HCT116 (cell line): ENCODE results near the gene RIBC2.

Experiments used
- POLR2A ChIP-seq: IDR thresholded peaks from 2 replicates; pipeline ENCODE4 v1.7.0; 2011; ENCODE audit warnings: borderline replicate concordance; ENCODE audit not compliant: insufficient read depth, insufficient read length; ENCODE audit errors: extremely low read depth
- RAD21 ChIP-seq: IDR thresholded peaks from 2 replicates; pipeline ENCODE4 v1.6.1; 2012; ENCODE audit warnings: low read depth, mild to moderate bottlenecking
- ZNF274 ChIP-seq: fragments of 200-500 bp; sonication (Bioruptor generic); IDR thresholded peaks from 2 replicates; pipeline ENCODE4 v1.6.1; 2014; ENCODE audit warnings: mild to moderate bottlenecking, low read depth, low read length, inconsistent platforms
- TF ChIP-seq, protein P1 (sequence below), 3 experiments: fragments of 200-600 bp in 1 of 3; sonication (generic) in 1 of 3; IDR thresholded peaks in 2 of 3; conservative IDR thresholded peaks in 1 of 3; 2 replicates each; pipeline ENCODE4 v1.5.1; 2012 to 2017; ENCODE audit warnings: low read depth in 2 of 3, low read length in 2 of 3, antibody characterized with exemption in 1 of 3, borderline replicate concordance in 1 of 3, control low read depth in 1 of 3, mild to moderate bottlenecking in 1 of 3, mixed read lengths in 1 of 3, mixed run types in 1 of 3, moderate library complexity in 1 of 3; ENCODE audit not compliant: insufficient read depth in 1 of 3

DNA sequence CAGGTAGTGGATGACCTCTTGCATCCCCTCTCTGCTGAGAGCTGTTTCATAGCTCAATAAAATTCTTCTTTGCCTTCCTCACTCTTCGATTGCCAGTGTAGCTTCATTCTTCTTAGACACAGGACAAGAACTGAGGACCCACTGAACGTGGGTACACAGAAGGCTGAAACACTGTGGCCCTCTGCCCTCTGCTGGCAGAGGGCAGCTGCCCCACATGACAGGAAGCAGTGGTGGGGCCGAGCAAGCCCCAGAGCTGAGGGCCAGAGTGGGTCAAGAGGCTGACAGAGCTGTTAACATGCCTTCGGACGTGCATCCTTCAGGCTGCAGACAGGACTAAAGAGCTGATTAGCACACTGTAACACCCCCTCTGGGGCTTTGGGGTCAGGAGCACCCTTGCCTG is 15.7 kb upstream of the RIBC2 start:
- no peak for TF ChIP-seq POLR2A
- TF ChIP-seq ZNF274, result no peak
- TF ChIP-seq RAD21, result peak; percentile 43
- TF ChIP-seq, protein P1, sequence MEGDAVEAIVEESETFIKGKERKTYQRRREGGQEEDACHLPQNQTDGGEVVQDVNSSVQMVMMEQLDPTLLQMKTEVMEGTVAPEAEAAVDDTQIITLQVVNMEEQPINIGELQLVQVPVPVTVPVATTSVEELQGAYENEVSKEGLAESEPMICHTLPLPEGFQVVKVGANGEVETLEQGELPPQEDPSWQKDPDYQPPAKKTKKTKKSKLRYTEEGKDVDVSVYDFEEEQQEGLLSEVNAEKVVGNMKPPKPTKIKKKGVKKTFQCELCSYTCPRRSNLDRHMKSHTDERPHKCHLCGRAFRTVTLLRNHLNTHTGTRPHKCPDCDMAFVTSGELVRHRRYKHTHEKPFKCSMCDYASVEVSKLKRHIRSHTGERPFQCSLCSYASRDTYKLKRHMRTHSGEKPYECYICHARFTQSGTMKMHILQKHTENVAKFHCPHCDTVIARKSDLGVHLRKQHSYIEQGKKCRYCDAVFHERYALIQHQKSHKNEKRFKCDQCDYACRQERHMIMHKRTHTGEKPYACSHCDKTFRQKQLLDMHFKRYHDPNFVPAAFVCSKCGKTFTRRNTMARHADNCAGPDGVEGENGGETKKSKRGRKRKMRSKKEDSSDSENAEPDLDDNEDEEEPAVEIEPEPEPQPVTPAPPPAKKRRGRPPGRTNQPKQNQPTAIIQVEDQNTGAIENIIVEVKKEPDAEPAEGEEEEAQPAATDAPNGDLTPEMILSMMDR (IDR thresholded peaks at IDR 0.05 in 2 of 3, conservative IDR thresholded peaks at IDR 0.05 in 1 of 3; ENCODE audit: borderline replicate concordance in 1 of 3, insufficient read depth in 1 of 3, low read depth in 2 of 3, low read length in 2 of 3), result peak in 2 of 3 experiments; percentile 26 to 41; a peak in 4 of 6 replicates
